ENCODE measurements around the gene CATSPERD. TPM values are rescaled to one million over a fixed set of nuclear protein-coding genes. Genes with fewer than 3 reads are reported as not detected.
A peak's percentile ranks its signal among the peaks of the same experiment; 100 is the strongest.

CATSPERD gene
- total and polyA plus RNA-seq, 9 of the 15 experiments (the other 6 are each of a cell fraction or from before 2014, with no cell fraction given) = not detected

DNA sequence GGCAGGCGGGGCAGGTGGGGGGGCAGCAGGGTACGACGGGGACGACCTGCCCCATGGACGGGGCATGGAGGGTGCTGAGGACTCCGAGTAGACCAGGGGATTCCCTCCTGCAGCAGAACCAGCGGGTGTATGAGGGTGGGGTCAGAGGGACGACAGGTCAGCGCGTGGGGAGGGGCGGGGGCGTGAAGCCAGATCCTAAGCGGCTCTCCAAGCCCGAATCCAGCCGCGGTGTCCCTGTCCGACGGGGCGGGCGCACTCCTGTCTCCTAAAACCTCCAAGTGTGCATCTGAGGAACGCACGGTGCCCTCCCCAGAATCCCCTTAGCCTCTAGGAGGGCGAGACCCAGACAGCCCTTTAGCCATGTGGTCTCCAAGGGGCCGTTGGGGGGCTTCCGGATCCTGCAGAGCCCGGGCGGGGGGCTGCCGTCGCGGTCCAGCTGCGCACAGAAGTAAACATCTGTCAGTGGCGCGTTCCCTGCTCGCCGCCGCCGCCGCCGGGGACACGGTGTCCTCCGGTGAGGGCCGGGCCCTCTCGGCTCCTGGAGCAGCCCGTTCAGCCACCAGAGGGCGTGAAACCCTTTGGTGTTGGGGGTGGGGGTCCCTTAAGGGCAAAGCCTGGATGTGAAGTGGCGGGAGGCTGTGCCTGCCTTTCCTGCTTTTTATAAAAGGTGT lies 85.2 kb downstream of the CATSPERD start (continued):
- TF ChIP-seq, protein P1, sequence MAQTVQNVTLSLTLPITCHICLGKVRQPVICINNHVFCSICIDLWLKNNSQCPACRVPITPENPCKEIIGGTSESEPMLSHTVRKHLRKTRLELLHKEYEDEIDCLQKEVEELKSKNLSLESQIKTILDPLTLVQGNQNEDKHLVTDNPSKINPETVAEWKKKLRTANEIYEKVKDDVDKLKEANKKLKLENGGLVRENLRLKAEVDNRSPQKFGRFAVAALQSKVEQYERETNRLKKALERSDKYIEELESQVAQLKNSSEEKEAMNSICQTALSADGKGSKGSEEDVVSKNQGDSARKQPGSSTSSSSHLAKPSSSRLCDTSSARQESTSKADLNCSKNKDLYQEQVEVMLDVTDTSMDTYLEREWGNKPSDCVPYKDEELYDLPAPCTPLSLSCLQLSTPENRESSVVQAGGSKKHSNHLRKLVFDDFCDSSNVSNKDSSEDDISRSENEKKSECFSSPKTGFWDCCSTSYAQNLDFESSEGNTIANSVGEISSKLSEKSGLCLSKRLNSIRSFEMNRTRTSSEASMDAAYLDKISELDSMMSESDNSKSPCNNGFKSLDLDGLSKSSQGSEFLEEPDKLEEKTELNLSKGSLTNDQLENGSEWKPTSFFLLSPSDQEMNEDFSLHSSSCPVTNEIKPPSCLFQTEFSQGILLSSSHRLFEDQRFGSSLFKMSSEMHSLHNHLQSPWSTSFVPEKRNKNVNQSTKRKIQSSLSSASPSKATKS (CRISPR knock-in tag; IDR thresholded peaks at IDR 0.05) = no peak
- no peak for TF ChIP-seq HDAC8 (tag; IDR thresholded peaks at IDR 0.05)
- TF ChIP-seq, protein P2, sequence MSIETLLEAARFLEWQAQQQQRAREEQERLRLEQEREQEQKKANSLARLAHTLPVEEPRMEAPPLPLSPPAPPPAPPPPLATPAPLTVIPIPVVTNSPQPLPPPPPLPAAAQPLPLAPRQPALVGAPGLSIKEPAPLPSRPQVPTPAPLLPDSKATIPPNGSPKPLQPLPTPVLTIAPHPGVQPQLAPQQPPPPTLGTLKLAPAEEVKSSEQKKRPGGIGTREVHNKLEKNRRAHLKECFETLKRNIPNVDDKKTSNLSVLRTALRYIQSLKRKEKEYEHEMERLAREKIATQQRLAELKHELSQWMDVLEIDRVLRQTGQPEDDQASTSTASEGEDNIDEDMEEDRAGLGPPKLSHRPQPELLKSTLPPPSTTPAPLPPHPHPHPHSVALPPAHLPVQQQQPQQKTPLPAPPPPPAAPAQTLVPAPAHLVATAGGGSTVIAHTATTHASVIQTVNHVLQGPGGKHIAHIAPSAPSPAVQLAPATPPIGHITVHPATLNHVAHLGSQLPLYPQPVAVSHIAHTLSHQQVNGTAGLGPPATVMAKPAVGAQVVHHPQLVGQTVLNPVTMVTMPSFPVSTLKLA (conservative IDR thresholded peaks at IDR 0.05) = peak in 1 of 2 experiments; percentile 61; a peak in 2 of 4 replicates
- no peak for TF ChIP-seq PCBP2 (IDR thresholded peaks at IDR 0.05; ENCODE audit: low read depth, low read length, poor library complexity, severe bottlenecking)
- no peak for TF ChIP-seq ZEB2 (IDR thresholded peaks at IDR 0.05)
- TF ChIP-seq, protein P3, sequence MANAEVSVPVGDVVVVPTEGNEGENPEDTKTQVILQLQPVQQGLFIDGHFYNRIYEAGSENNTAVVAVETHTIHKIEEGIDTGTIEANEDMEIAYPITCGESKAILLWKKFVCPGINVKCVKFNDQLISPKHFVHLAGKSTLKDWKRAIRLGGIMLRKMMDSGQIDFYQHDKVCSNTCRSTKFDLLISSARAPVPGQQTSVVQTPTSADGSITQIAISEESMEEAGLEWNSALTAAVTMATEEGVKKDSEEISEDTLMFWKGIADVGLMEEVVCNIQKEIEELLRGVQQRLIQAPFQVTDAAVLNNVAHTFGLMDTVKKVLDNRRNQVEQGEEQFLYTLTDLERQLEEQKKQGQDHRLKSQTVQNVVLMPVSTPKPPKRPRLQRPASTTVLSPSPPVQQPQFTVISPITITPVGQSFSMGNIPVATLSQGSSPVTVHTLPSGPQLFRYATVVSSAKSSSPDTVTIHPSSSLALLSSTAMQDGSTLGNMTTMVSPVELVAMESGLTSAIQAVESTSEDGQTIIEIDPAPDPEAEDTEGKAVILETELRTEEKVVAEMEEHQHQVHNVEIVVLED (CRISPR knock-in tag; IDR thresholded peaks at IDR 0.05) = no peak
- TF ChIP-seq, protein P4, sequence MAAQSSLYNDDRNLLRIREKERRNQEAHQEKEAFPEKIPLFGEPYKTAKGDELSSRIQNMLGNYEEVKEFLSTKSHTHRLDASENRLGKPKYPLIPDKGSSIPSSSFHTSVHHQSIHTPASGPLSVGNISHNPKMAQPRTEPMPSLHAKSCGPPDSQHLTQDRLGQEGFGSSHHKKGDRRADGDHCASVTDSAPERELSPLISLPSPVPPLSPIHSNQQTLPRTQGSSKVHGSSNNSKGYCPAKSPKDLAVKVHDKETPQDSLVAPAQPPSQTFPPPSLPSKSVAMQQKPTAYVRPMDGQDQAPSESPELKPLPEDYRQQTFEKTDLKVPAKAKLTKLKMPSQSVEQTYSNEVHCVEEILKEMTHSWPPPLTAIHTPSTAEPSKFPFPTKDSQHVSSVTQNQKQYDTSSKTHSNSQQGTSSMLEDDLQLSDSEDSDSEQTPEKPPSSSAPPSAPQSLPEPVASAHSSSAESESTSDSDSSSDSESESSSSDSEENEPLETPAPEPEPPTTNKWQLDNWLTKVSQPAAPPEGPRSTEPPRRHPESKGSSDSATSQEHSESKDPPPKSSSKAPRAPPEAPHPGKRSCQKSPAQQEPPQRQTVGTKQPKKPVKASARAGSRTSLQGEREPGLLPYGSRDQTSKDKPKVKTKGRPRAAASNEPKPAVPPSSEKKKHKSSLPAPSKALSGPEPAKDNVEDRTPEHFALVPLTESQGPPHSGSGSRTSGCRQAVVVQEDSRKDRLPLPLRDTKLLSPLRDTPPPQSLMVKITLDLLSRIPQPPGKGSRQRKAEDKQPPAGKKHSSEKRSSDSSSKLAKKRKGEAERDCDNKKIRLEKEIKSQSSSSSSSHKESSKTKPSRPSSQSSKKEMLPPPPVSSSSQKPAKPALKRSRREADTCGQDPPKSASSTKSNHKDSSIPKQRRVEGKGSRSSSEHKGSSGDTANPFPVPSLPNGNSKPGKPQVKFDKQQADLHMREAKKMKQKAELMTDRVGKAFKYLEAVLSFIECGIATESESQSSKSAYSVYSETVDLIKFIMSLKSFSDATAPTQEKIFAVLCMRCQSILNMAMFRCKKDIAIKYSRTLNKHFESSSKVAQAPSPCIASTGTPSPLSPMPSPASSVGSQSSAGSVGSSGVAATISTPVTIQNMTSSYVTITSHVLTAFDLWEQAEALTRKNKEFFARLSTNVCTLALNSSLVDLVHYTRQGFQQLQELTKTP (IDR thresholded peaks at IDR 0.05; ENCODE audit: low read depth in 1 of 2, partially characterized antibody in 2 of 2) = no peak
- TF ChIP-seq U2AF2 (optimal IDR thresholded peaks at IDR 0.05; ENCODE audit: low read depth, low read length) = no peak
- TF ChIP-seq NCOA6 (IDR thresholded peaks at IDR 0.05) = peak; percentile 96
- TF ChIP-seq NR2F6 (CRISPR knock-in tag; IDR thresholded peaks at IDR 0.05) = no peak
- no peak for TF ChIP-seq ZNF77 (CRISPR knock-in tag; IDR thresholded peaks at IDR 0.05)
- TF ChIP-seq, protein P5, sequence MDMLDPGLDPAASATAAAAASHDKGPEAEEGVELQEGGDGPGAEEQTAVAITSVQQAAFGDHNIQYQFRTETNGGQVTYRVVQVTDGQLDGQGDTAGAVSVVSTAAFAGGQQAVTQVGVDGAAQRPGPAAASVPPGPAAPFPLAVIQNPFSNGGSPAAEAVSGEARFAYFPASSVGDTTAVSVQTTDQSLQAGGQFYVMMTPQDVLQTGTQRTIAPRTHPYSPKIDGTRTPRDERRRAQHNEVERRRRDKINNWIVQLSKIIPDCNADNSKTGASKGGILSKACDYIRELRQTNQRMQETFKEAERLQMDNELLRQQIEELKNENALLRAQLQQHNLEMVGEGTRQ (CRISPR knock-in tag; IDR thresholded peaks at IDR 0.05) = no peak
- TF ChIP-seq, protein P6, sequence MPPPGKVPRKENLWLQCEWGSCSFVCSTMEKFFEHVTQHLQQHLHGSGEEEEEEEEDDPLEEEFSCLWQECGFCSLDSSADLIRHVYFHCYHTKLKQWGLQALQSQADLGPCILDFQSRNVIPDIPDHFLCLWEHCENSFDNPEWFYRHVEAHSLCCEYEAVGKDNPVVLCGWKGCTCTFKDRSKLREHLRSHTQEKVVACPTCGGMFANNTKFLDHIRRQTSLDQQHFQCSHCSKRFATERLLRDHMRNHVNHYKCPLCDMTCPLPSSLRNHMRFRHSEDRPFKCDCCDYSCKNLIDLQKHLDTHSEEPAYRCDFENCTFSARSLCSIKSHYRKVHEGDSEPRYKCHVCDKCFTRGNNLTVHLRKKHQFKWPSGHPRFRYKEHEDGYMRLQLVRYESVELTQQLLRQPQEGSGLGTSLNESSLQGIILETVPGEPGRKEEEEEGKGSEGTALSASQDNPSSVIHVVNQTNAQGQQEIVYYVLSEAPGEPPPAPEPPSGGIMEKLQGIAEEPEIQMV (tag; conservative IDR thresholded peaks at IDR 0.05; ENCODE audit: low read depth) = no peak
- TF ChIP-seq NELFE (IDR thresholded peaks at IDR 0.05; ENCODE audit: insufficient read depth, insufficient read length) = no peak

All from K562 (cell line).